NCI-H187 treated with DMSO at 0.1 percent for 48 hours (cell line): ENCODE data around the gene TIAM2.
"Not testable (repeated sequence)": the region's sequence is repeated elsewhere in the genome, so short reads cannot be mapped to it uniquely, and the experiment has no call there.

ENCODE experiments used
- DNase-seq: peaks from one replicate; lab custom pipeline; 2025; lab: John Stamatoyannopoulos, UW

Gene TIAM2

DNA sequence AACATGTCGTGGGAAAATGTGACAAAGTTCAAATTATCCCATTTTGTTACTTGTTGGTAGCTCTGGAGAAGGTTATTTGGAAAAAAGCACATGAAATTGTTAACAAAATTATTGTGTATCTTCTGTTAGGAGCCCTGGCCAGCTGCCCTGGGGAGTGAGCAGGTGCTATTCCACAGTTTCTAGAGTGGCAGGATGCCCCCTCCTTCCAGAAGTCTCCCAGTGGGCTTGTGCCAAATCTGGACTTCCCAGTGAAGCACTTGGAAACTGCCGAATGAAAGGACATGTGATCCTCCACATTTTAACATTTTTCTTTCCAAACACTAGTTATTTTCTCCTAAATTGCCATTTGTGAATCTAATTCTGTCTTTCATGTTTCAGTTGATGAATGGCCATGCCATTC lies 201.8 kb downstream of the TIAM2 start:
- no peak for DNase-seq

DNA sequence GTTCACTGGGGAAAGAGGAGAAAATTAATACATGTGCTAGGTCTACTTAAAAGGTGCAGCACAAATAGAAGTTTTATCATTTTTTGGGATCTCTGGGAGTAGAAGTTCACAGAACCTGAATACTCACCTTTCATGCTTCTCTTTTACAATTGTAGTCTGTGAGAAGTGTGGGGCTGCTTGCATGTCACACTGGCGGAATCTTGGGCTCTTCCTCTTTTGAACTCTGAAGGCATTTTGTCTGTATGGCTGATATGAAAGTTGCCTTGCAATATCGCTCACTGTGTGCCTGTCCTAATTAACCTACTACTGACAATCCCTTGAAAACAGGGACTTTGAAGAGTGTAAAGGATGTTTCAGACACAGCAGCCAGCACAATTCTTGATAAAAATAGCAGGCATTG lies 202.8 kb downstream of the TIAM2 start:
- DNase-seq, result no peak

DNA sequence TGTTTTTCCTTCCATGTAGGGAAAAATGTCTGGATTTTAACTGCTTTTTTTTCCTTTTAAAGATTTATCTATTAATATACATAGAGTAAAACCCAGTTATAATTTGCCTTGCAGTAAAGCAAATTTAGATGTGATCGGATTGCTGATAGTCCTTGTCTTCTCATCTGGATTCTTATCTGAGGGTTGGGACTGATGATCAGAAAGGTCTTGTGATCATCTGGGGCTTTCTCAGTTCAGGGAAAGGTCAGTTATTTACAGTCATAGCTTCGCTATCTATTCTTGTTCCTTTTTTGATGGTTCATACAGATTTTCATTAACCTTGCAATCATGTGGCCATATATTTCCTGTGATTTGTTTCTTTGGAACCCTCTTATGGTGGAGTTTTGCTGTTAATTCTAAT lies 204.9 kb downstream of the TIAM2 start:
- no peak for DNase-seq

DNA sequence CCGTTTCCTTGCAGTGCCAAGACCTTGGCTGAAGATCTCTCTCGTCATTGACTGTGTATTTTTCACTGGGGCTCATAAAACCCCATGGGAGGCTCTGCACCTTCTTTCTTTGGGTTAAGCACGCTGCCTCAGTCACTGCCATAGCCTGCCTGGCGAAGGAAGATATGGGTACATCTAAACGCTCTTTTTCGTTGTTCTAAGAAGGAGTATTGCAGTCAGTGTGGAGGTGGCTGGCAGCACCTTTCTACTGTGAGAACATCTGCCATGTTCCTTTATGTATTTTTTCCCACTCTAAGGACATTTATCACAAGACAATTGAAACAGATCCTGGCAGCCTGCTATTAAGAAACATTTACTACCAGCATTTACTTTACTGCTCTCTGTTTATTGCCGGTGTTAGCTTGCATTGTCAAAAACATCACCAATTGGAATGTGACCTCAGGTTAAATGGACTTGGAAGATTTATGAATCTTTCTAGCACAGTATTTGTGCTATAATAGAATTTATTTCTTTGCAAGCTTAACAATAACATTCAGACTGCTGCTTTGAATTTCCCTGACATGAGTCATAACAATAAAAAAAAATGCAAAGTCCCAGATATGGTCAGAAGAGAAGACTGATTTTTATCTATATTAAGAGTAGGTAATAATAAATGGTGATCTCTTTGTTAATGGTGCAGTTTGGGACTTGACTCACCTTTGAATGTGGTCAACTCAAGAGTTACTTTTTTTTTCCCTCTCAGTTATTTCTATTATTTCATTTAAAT lies 206.5 kb downstream of the TIAM2 start:
- DNase-seq, result no peak

DNA sequence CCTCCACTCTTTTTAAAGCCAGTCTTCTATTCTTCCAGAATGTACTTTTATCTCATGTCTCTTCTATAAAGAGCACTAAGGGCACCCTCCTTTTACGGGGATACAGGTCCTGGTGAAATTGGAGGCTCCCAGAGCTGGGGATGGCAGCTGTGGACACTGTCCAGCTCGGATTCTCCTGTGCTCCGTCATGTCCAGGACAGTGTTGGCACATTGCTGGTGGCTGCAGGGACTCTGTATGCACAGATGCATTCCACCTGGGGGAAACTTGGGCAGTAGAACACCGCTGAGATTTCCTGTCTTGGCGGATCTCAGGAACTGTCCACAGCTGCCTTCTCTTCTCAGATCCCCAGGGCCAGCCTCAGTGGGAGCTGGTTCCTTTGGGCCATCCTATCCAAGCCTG lies 212.1 kb downstream of the TIAM2 start:
- DNase-seq, result no peak

DNA sequence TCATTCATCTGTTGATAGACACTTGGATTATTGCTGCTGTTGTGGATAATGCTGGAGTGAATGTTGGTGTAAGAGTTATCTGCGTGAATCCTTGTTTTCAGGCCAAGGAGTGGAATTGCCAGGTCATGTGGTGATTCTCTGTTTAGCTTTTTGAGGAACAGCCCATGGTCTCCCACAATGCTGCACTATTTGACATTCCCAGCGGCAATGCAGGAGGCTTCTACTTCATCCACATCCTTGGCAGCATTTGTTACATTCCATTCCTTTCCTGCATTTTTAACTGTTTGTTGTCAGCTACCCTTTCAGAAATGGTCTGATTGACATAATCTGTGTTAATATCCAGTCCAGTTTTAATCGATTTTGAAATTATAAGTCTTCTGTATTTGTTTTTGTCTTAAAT lies 217.0 kb downstream of the TIAM2 start:
- no peak for DNase-seq

DNA sequence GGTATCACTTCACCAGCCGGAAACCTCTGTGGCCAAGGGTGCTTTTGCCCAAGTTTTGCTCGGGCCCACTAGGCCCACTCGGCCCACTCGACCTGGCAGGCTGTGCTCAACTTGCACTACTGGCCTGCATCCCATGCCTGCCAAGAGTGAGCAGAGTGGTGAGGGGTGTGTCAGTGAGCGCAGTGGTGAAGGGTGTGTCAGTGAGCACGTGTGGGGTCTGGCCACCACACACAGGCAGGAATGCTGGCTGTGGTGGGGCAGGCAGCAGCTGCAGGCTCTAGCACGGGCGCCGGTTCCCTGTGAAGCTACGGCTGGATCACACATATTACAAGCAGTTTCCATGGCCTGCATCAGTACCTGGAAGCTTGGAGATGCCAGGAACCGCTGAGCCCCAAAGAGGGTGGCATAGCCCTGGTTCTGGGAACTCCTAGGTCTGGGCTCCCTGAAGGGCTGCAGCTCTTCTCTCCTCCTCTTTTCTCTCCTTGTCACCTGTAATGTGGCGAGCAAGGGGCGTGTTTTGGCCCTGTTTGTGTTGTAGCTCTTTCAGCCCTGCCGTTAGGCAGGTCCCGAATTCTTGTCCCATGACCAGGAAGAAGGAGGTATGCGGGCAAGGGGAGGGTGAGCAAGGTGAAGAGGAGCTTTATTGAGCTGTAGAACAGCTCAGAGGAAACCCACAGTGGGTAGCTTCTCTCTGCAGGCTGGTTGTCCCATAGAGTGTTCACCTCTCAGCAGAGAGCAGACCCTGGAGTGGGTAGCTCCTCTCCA lies 217.7 kb downstream of the TIAM2 start:
- DNase-seq, result no peak

DNA sequence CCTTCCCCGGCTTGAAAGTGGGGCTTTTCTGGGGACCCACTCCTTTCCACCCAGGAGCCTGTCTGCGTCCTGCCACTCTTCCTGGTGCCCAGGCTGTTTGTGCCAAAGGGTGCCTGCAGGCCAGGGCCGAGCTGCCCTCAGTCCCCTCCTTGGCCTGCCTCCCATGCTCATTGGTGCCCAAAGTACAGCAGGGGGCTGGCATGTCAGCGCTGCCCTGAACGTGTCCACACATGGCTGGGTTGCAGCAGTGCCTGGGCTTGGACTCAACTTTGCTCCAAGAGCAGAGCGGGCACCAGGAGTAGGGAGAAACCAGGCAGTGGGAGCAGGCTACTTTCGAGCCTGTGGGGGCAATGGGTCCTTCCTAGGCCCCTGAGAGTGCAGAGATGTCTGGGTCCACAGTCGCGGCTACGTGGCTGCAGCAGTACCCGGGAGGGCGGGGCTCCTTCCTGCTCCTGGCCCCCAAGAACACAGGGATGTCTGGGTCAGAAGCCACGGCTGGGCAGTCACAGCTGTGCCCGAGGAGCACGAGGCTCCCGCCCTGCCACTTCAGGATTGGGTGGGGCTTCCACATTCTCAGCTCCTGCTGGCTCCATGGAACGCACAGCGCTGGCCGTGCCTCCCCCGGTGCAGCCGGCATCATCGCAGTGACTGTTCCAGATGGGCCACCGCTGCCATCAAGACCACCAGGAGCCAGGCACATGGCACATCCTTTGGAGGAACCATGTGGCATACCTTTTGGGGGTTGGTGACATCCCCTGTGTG lies 218.7 kb downstream of the TIAM2 start:
- no peak for DNase-seq

DNA sequence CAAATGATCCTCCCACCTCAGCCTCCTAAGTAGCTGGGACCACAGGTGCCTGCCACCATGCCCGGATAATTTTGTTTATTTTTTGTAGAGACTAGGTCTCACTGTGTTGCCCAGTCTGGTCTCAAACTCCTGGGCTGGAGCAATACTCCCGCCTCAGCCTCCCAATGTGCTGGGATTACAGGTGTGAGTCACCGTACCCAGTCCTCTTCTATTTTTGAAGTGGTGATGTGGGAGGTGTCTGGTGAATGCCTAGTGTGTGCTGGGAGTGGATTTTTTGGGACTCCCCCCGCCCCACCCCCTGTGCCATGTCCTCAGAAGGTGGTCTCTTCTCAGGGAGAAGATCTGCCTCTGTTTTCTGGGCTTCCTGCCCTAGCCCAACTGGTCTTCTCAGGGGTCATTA lies 220.8 kb downstream of the TIAM2 start:
- no peak for DNase-seq

DNA sequence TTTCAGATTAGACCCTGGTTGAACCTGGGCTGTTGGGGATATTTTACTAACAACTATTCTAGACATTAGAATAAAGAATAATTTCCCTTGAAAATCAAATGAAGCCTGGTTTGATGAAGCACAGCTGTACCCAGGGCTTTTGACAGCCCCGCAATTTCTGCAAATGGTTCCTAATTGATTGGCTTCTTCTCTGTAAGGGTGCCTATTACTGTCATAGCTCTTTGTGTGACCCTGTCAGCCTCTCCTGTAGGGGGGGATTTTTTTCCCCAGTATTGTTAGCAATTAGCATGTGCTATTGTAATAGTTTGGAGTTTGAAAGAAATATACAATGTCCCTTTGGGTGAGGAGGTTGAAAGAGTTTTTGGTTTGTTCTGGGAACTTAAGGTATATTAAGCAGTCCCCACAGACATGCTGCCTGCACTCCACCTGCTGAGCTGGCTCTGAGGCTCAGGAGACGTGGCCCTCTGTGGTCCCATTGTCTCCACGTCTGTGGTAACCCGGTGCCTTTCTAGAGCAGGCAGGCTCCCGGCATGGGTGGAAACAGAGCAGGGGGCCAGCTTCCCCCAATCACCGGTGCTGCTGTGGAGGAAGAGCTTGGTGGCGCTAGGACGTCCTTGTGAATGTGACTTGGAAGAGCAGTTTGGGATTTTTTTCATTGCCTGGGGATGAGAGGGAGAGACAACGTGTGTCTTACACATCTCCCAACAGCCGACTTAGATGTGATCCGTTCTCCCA lies 221.4 kb downstream of the TIAM2 start:
- no peak for DNase-seq

DNA sequence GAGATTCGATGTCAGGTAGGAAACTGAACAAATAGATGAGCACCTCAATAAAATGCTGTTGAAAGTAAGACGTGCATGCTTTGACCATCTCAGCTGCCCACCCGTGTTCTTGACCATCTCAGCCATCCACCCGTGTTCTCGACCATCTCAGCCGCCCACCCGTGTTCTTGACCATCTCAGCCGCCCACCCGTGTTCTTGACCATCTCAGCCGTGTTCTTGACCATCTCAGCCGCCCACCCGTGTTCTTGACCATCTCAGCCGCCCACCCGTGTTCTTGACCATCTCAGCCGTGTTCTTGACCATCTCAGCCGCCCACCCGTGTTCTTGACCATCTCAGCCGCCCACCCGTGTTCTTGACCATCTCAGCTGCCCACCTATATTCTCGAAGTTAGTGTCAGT lies 223.6 kb downstream of the TIAM2 start:
- DNase-seq, result not testable (repeated sequence)

DNA sequence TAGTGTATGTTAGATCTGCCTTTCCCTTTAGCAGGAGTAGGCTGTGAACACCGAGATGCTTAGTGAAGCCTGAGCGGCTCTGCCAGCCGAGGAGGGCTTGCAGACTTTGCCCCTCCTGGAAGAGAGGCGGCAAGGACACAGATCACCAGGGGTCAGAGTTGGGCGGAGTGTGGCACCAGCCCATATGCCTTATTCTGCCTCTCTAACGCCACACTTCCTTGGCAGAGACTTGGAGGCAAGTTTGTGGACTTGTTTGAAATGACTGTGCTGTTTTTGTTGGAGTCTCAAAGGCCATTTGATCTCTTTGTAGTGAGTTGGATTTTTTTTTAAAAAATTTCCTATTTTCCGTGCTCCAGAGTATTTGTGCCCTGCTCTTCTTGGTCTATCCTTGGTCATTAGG lies 224.2 kb downstream of the TIAM2 start:
- no peak for DNase-seq

DNA sequence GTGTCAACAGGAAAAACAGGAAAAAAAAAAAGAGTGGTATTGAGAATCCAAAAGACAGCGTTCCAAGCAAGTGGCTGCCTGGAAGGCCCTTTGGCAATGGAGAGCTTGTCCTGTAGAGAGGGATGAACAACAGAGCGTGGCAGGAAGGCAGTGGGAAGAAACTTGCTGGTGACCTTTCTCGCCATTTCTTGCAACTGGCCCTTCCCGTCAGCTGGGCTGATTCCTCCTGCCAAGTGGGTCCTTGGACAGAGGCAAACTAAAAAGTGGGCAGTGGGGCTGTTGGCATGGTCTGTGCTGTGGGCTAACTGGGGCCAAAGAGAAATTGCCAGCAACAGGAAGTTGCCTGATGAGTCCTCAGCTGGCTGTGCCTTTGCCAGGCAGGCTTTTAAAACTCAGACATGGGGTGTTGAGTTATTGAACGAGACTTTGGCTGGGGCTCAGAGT lies 224.8 kb downstream of the TIAM2 start:
- DNase-seq, result no peak

DNA sequence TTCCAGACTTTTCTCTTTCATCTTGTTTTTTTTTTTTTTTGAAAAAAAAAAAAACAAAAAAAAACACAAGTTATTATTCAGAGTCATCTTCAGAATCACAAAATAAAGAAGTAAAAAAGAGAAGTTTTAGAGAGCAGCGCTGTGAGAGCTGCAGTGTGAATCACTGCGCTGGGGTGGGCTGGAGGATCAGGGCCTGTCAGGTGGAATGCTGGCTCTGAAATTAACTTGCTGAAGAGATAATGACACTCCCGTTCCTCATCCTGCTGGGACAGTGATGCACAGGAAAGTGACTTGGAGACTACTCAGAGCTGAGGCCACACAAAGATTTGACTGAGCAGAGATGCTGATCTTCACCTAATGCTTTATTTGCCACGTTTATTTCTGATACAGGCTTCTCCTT lies 226.0 kb downstream of the TIAM2 start:
- DNase-seq, result no peak

DNA sequence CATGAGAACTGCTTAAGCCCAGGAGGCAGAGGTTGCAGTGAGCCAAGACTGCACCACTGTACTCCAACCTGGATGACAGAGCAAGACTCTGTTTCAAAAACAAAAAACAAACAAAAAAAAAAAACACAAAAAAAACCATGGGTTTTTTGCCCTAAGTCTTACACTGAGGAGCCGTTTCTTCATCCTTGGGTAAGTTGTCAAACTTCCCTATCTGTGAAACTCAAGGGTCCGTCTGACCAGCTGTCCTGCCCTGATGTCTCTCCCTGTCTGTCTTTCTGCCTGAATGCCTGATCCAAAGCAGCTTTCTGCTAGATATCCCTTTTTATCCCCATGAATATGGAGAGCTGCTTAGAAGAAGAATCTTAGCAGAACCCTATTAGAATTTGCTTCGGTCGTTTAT lies 227.4 kb downstream of the TIAM2 start:
- DNase-seq, result no peak

DNA sequence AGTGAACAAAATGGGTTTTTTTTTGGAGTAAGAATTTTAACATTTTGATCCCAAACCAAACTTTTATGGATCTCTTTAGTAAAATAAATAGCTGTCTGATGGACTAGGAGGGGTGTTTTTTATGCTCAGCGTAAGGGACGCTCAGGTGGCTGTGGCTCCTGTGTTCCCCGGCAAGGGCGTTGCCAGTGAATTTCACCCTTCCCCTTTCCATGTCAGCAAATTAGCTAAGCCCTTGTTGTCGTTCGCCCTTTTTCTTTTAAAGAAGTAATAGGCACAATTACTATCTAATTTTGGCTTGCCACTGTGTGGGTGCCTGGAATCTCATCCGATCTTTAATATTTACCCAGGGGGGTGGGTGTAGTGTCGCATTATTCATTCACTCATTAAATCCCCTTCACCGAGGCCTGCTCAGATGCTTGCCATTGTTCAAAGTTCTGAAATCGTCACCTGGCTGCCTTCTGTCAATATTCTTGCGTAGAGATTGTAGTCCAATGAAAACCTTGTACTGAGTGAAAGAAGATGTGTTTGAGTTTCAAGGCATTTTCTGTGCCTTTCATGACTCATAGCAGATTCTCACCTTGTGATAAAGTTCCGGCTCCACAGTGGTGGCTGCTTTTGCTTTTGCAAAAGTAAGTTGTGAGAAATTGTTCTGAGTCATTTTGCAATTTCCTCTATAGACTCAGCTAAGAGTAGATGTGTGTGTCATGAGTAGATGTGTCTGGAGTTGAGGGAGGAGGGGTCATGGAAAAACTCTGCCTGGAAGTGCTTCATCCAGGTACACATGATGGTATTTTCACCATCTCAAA lies 228.7 kb downstream of the TIAM2 start:
- DNase-seq, result no peak

DNA sequence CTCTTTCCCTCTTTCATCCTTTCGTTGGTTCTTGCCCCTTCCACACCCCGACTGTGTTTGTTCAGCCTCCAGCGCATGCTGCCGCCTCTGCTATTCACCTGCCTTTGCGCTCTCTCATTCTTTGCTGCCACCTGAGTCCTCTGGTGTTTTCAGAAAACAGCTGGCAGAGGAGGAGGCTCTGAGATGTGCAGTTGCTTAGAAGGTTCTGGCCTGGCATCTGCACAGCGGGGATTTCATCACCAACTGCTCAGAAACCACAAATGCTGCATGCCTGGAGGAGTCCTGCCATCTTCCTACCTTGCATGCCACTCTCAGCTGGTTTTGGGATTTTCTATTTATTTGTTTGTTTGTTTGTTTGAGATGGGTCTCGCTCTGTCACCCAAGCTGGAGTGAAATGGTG lies 229.5 kb downstream of the TIAM2 start:
- DNase-seq, result no peak

DNA sequence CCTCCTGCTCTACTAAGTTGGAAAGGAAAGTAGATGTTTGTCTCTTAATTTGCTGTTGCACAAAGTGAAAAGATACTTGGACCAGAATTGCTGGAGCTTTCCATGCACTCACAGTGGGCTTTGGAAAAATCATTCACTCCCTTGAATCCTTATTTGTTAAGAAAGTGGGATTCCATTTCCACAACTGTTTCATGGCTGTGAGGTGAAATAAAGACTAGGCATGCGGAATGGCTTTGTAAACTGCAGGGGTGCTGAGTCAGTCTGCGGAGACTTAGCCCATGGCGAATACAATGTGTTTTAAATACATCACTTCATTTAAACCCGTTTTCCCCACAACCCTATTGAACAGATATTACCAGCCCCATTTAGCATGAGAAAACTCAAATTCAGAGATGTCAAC lies 231.9 kb downstream of the TIAM2 start:
- no peak for DNase-seq

DNA sequence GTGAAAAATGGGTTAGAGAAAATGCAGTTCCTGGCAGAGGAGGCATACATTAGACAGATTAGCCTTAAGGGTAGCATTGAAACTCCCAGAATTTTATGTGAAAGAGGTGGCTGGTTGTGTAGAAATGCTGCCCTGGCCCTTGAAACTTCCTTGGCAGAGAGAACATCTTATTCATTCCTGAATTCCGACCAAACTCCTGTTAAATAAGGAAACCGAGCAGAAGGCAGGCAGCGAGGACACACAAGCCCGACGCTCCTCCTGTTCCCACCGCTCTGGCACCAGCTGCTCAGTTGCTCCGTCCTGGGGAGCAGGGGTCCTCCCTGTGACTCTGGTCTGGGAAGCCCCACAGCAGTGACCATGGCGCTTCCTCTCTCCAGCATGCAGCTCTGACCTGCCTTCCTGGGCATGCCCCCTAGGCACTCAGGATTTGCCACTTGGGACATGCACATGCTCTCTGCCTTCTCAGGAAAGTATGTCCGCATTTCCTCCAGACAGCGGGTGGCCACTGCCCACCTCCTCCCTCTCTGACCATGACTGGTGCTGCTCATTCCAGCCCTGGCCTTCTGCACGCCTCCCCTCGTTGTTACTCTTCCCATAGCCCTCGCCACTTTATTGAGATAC lies 233.5 kb downstream of the TIAM2 start:
- no peak for DNase-seq

DNA sequence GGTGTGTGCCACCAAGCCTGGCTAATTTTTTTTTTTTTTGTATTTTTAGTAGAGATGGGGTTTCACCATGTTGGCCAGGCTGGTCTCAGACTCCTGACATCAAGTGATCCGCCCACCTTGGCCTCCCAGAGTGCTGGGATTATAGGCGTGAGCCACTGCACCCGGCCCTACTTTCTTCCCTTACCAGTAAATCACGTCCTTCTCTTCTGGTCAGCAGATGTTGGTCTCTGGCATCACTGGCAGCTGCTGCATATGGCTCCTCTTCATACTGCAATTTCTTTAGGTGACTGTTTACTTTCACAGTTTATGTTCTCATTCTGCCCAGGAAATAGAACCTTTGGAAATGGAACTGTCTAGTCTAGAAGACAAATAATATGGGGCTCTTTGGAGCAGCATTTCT lies 235.9 kb downstream of the TIAM2 start:
- DNase-seq, result not testable (repeated sequence)

DNA sequence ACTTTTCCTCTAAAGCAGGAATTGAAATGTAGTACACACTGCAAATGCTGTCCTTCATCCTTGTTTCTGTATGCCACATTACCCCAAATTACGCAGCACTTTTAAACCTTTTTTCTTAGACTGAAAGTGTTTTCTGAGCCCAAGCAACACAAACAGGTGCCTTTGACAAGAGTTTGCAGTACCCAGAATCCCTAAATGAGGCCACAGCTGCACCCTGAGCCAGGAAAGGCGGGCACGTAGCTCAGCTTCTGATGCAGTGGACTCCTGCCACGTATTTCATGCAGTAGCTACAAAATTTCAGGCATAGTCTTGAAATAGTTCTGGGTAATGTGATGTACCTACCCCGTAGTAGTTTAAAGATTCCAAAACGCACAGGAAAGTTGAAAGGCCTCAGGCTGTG lies 237.7 kb downstream of the TIAM2 start:
- no peak for DNase-seq
